A549 (cell line): Measurements from ENCODE around the gene RUBCN.

Source experiments
- CBX2 ChIP-seq: fragments of 200-600 bp; sonication (generic); IDR thresholded peaks from 2 replicates; pipeline ENCODE4 v1.6.1; 2016; ENCODE audit warnings: low read depth, mild to moderate bottlenecking, borderline replicate concordance
- CEBPB ChIP-seq, 2 experiments: fragments of >200 bp in 1 of 2; sonication (Bioruptor Twin) in 1 of 2; formaldehyde crosslinking in 1 of 2; IDR thresholded peaks; 2 replicates each; pipeline ENCODE4 v1.6.1; 2012 to 2016
- CTCF ChIP-seq: fragments of >200 bp; sonication (Bioruptor Twin); formaldehyde crosslinking; IDR thresholded peaks from 3 replicates; pipeline ENCODE4 v1.5.1; 2016
- EHMT2 ChIP-seq: fragments of 200-600 bp; sonication (generic); IDR thresholded peaks from 2 replicates; pipeline ENCODE4 v1.6.1; 2016; ENCODE audit warnings: antibody characterized with exemption, low read depth, mild to moderate bottlenecking, moderate library complexity
- HMGXB4 ChIP-seq: fragments of 250-450 bp; sonication (Bioruptor Pico); IDR thresholded peaks from 2 replicates; pipeline ENCODE4 v1.5.0; 2021; ENCODE audit warnings: mild to moderate bottlenecking, moderate library complexity, borderline replicate concordance
- MAX ChIP-seq: IDR thresholded peaks from 2 replicates; pipeline ENCODE4 v1.6.1; 2012
- POLR2AphosphoS2 ChIP-seq: conservative IDR thresholded peaks from 2 replicates; pipeline ENCODE4 v1.6.1; 2012; ENCODE audit warnings: low read length, improper control_type of control experiment, inconsistent platforms
- RCOR1 ChIP-seq: fragments of 150-350 bp; IDR thresholded peaks from 2 replicates; pipeline ENCODE4 v1.6.1; 2014; ENCODE audit warnings: antibody characterized with exemption, low read length, low read depth
- SMC3 ChIP-seq: fragments of >200 bp; sonication (Bioruptor Twin); formaldehyde crosslinking; IDR thresholded peaks from 3 replicates; pipeline ENCODE4 v1.6.1; 2018; ENCODE audit warnings: inconsistent platforms
- USF2 ChIP-seq: fragments of 450-650 bp; IDR thresholded peaks from 2 replicates; pipeline ENCODE4 v1.6.1; 2014; ENCODE audit warnings: antibody characterized with exemption

- no peak for TF ChIP-seq RCOR1
- no peak for TF ChIP-seq CBX2
- no peak for TF ChIP-seq CTCF
- TF ChIP-seq POLR2AphosphoS2, result no peak
- TF ChIP-seq USF2, result no peak
- no peak for TF ChIP-seq CEBPB (IDR thresholded peaks at IDR 0.05)
- no peak for TF ChIP-seq HMGXB4
- no peak for TF ChIP-seq EHMT2
- no peak for TF ChIP-seq SMC3
- TF ChIP-seq MAX, result no peak
Observed at GRCh38 chr3:197758512-197758911, 21.8 kb upstream of the RUBCN start.
